Neural cell (in vitro differentiated cells): Measurements from ENCODE around the gene USP28. TPM values are rescaled to one million over a fixed set of nuclear protein-coding genes. Genes with fewer than 3 reads are reported as not detected.
"Not testable (repeated sequence)": the region's sequence is repeated elsewhere in the genome, so short reads cannot be mapped to it uniquely, and the experiment has no call there.

ENCODE experiments used
- H2AFZ ChIP-seq: fragments of 200-600, 300-800 bp; sonication (generic), shearing (Covaris generic); 2 replicates; pipeline ENCODE4 v1.6.0; 2014; ENCODE audit warnings: low read depth, mild to moderate bottlenecking, antibody characterized with exemption, low read length, moderate library complexity
- H3F3A ChIP-seq: fragments of 200-600 bp; shearing (Covaris generic); 2 replicates; pipeline ENCODE4 v1.6.1; 2016; ENCODE audit warnings: mild to moderate bottlenecking, moderate library complexity, mixed read lengths, antibody characterized with exemption, low read length; ENCODE audit not compliant: insufficient read depth, poor library complexity, severe bottlenecking
- H3K27ac ChIP-seq: fragments of 200-600, 300-800 bp; sonication (generic), shearing (Covaris generic); 2 replicates; pipeline ENCODE4 v1.5.1; 2014; ENCODE audit warnings: mild to moderate bottlenecking, low read length, moderate library complexity
- H3K27me3 ChIP-seq: fragments of 300-800, 200-600 bp; sonication (generic), shearing (Covaris generic); 2 replicates; pipeline ENCODE4 v1.6.0; 2014; ENCODE audit warnings: mild to moderate bottlenecking, low read depth, low read length, moderate library complexity; ENCODE audit not compliant: insufficient read depth
- H3K36me3 ChIP-seq: fragments of 300-800, 200-600 bp; sonication (generic), shearing (Covaris generic); 2 replicates; pipeline ENCODE4 v1.5.1; 2014; ENCODE audit warnings: mild to moderate bottlenecking, antibody characterized with exemption, low read length, moderate library complexity; ENCODE audit not compliant: insufficient read depth
- H3K4me2 ChIP-seq: fragments of 300-800, 200-600 bp; sonication (generic), shearing (Covaris generic); 2 replicates; pipeline ENCODE4 v1.6.0; 2014; ENCODE audit warnings: mild to moderate bottlenecking, low read length
- H3K4me3 ChIP-seq: fragments of 300-800, 200-600 bp; sonication (generic), shearing (Covaris generic); 2 replicates; pipeline ENCODE4 v1.5.1; 2014; ENCODE audit warnings: mild to moderate bottlenecking, low read length, moderate library complexity
- H3K79me2 ChIP-seq: fragments of 200-600 bp; shearing (Covaris generic); replicated peaks from 2 replicates; pipeline ENCODE4 v1.6.0; 2014; ENCODE audit warnings: mild to moderate bottlenecking, low read length, moderate library complexity; ENCODE audit not compliant: insufficient read depth
- H3K9ac ChIP-seq: fragments of 300-800, 200-600 bp; sonication (generic), shearing (Covaris generic); 2 replicates; pipeline ENCODE4 v1.6.1; 2016; ENCODE audit warnings: mild to moderate bottlenecking, low read length, mixed read lengths
- H3K9me2 ChIP-seq: fragments of 200-600 bp; shearing (Covaris generic); 2 replicates; pipeline ENCODE4 v1.6.1; 2016; ENCODE audit warnings: mild to moderate bottlenecking, low read length, mixed read lengths; ENCODE audit not compliant: insufficient read depth
- H3K9me3 ChIP-seq: fragments of 200-600, 300-800 bp; sonication (generic), shearing (Covaris generic); 2 replicates; pipeline ENCODE4 v1.6.1; 2016; ENCODE audit warnings: mild to moderate bottlenecking, mixed run types, low read length, moderate library complexity, mixed read lengths
- H4K20me1 ChIP-seq: fragments of 200-600 bp; shearing (Covaris generic); 2 replicates; pipeline ENCODE4 v1.6.1; 2016; ENCODE audit warnings: mild to moderate bottlenecking, mixed run types; ENCODE audit not compliant: insufficient read depth
- EP300 ChIP-seq: fragments of 450-650 bp; conservative IDR thresholded peaks from 2 replicates; pipeline ENCODE4 v1.6.1; 2014; ENCODE audit warnings: antibody characterized with exemption, mild to moderate bottlenecking, moderate library complexity; ENCODE audit not compliant: poor library complexity, severe bottlenecking
- EZH2 ChIP-seq: fragments of 200-600, 300-800 bp; shearing (Covaris generic), sonication (generic); IDR thresholded peaks from 2 replicates; pipeline ENCODE4 v1.6.1; 2014; ENCODE audit warnings: antibody characterized with exemption, low read length, borderline replicate concordance, mild to moderate bottlenecking; ENCODE audit not compliant: insufficient read depth, poor library complexity, severe bottlenecking
- MXI1 ChIP-seq: fragments of 450-650 bp; conservative IDR thresholded peaks from 2 replicates; pipeline ENCODE4 v1.6.1; 2014; ENCODE audit warnings: antibody characterized with exemption, mild to moderate bottlenecking; ENCODE audit not compliant: poor library complexity, severe bottlenecking
- POLR2AphosphoS5 ChIP-seq: IDR thresholded peaks from 2 replicates; pipeline ENCODE4 v1.6.1; 2012
- RAD21 ChIP-seq: fragments of 450-650 bp; conservative IDR thresholded peaks from 2 replicates; pipeline ENCODE4 v1.6.1; 2014; ENCODE audit warnings: antibody characterized with exemption, mild to moderate bottlenecking, moderate library complexity
- SMC3 ChIP-seq: fragments of 450-650 bp; conservative IDR thresholded peaks from 2 replicates; pipeline ENCODE4 v1.6.1; 2014; ENCODE audit warnings: antibody characterized with exemption, mild to moderate bottlenecking, moderate library complexity; ENCODE audit not compliant: poor library complexity
- TAF1 ChIP-seq: IDR thresholded peaks from 2 replicates; pipeline ENCODE4 v1.6.1; 2012; ENCODE audit warnings: low read depth
- polyA plus RNA-seq: library from polyadenylated mRNA; depleted of rRNA; stranded (reverse); fragments of >200 nt; gene quantifications from 2 replicates; pipeline ENCODE4 v1.2.3, GENCODE V29; 2014
- TF ChIP-seq, protein P1 (sequence below): fragments of 450-650 bp; IDR thresholded peaks from 2 replicates; pipeline ENCODE4 v1.5.1; 2014; ENCODE audit warnings: antibody characterized with exemption, mild to moderate bottlenecking, moderate library complexity; ENCODE audit not compliant: poor library complexity, severe bottlenecking
- TF ChIP-seq, protein P2 (sequence below): IDR thresholded peaks from 2 replicates; pipeline ENCODE4 v1.6.1; 2012; ENCODE audit warnings: borderline replicate concordance

The USP28 gene
- polyA plus RNA-seq, 1 donor from 2014 or later: 16.0 TPM

DNA sequence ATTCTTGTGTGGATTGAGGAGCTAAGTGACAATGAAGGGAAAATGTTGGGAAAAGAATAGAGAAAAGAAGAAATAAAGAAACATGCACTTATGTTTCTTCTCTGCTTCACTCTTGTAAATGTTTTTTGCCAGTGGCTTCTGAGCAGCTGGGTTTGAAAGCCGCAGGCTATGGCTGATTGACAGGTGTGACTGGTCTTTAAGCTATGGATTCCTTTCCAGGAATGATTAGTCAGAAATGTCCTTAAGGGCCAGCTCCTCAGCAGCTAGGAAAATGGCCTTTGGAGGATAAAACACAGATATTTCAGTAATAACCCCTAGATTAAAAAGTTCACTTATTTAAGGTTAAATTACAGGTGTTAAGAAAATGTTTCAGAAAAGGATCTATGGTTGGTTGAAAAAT lies 6.5 kb upstream of the USP28 start:
- Histone ChIP-seq H3K9me3 (no peaks in the 10 kb centered on the region), H4K20me1 (no peaks in the 10 kb centered on the region), H3K4me3 (no peak overlapping the region), H3K36me3 (no peaks in the 10 kb centered on the region), H3K79me2 (no peaks in the 10 kb centered on the region), H3K27ac (no peak overlapping the region), H3K9ac (no peak overlapping the region), H2AFZ (no peak overlapping the region), H3K4me2 (no peak overlapping the region), H3K27me3 (no peaks in the 10 kb centered on the region), H3F3A (no peaks in the 10 kb centered on the region), H3K9me2 (no peaks in the 10 kb centered on the region)
- TF ChIP-seq TAF1 (no peak), SMC3 (no peak), MXI1 (no peak), POLR2AphosphoS5 (no peak), RAD21 (no peak), EZH2 (no peak), EP300 (no peak)
- TF ChIP-seq, protein P1, sequence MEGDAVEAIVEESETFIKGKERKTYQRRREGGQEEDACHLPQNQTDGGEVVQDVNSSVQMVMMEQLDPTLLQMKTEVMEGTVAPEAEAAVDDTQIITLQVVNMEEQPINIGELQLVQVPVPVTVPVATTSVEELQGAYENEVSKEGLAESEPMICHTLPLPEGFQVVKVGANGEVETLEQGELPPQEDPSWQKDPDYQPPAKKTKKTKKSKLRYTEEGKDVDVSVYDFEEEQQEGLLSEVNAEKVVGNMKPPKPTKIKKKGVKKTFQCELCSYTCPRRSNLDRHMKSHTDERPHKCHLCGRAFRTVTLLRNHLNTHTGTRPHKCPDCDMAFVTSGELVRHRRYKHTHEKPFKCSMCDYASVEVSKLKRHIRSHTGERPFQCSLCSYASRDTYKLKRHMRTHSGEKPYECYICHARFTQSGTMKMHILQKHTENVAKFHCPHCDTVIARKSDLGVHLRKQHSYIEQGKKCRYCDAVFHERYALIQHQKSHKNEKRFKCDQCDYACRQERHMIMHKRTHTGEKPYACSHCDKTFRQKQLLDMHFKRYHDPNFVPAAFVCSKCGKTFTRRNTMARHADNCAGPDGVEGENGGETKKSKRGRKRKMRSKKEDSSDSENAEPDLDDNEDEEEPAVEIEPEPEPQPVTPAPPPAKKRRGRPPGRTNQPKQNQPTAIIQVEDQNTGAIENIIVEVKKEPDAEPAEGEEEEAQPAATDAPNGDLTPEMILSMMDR: no peak
- TF ChIP-seq, protein P2, sequence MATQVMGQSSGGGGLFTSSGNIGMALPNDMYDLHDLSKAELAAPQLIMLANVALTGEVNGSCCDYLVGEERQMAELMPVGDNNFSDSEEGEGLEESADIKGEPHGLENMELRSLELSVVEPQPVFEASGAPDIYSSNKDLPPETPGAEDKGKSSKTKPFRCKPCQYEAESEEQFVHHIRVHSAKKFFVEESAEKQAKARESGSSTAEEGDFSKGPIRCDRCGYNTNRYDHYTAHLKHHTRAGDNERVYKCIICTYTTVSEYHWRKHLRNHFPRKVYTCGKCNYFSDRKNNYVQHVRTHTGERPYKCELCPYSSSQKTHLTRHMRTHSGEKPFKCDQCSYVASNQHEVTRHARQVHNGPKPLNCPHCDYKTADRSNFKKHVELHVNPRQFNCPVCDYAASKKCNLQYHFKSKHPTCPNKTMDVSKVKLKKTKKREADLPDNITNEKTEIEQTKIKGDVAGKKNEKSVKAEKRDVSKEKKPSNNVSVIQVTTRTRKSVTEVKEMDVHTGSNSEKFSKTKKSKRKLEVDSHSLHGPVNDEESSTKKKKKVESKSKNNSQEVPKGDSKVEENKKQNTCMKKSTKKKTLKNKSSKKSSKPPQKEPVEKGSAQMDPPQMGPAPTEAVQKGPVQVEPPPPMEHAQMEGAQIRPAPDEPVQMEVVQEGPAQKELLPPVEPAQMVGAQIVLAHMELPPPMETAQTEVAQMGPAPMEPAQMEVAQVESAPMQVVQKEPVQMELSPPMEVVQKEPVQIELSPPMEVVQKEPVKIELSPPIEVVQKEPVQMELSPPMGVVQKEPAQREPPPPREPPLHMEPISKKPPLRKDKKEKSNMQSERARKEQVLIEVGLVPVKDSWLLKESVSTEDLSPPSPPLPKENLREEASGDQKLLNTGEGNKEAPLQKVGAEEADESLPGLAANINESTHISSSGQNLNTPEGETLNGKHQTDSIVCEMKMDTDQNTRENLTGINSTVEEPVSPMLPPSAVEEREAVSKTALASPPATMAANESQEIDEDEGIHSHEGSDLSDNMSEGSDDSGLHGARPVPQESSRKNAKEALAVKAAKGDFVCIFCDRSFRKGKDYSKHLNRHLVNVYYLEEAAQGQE: no peak

DNA sequence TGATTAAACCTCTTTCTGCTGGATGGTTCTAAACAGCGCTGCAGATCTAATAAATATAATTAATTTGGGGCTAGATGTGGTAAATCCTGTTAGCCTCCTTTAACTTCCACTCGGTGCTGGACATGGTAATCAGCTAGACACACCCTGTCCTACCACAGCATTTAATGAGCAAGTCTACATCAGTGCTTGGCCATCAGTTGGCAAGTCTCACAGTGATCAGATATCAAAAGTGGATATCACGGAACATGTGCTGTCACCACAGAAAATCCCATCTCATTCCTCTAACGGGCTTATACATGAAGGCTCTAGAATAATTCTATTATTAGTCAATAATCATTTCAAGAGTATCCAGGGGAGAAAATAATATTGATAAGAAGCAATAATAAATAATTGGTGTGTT lies 5.6 kb upstream of the USP28 start:
- no peaks in the 10 kb centered on the region for H3K9me2 ChIP-seq
- TF ChIP-seq, protein P1: no peak
- TF ChIP-seq EZH2 (no peak), RAD21 (no peak), POLR2AphosphoS5 (no peak), SMC3 (no peak), TAF1 (no peak), EP300 (no peak), MXI1 (no peak)
- TF ChIP-seq, protein P2: no peak
- no peak overlapping the region for H3K27ac ChIP-seq
- no peak overlapping the region for H2AFZ ChIP-seq
- H4K20me1 ChIP-seq: no peaks in the 10 kb centered on the region
- H3K4me2 ChIP-seq: no peak overlapping the region
- H3K36me3 ChIP-seq: no peaks in the 10 kb centered on the region
- no peaks in the 10 kb centered on the region for H3K79me2 ChIP-seq
- no peaks in the 10 kb centered on the region for H3K27me3 ChIP-seq
- no peaks in the 10 kb centered on the region for H3F3A ChIP-seq
- H3K9me3 ChIP-seq: no peaks in the 10 kb centered on the region
- no peak overlapping the region for H3K9ac ChIP-seq
- H3K4me3 ChIP-seq: no peak overlapping the region

DNA sequence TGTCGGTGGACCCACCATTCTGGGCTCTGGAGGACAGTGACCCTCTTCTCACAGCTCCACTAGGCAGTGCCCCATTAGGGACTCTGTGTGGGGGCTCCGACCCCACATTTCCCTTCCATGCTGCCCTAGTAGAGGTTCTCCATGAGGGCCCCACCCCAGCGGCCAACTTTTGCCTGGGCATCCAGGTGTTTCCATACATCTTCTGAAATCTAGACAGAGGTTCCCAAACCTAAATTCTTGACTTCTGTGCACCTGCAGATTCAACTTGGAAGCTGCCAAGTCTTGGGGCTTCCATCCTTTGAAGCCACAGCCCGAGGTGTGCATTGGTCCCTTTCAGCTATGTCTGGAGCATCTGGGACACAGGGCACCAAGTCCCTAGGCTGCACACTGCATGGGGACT lies 4.1 kb upstream of the USP28 start:
- H3K27ac ChIP-seq, H3K36me3 ChIP-seq, H3K9me2 ChIP-seq, H3K4me3 ChIP-seq, H3K9ac ChIP-seq, H3K27me3 ChIP-seq, H3F3A ChIP-seq, H3K79me2 ChIP-seq, H2AFZ ChIP-seq, H3K9me3 ChIP-seq, H4K20me1 ChIP-seq, H3K4me2 ChIP-seq: not testable (repeated sequence)
